IPS-15b (cell line): Measurements from ENCODE around the gene LMO2.
"Not testable (repeated sequence)": the region's sequence is repeated elsewhere in the genome, so short reads cannot be mapped to it uniquely, and the experiment has no call there.

Experiments used
- H3K27me3 ChIP-seq: one replicate; pipeline ENCODE4 v1.6.1; 2013; ENCODE audit warnings: low read length; ENCODE audit not compliant: control insufficient read depth, insufficient read depth
- H3K36me3 ChIP-seq: one replicate; pipeline ENCODE4 v1.6.1; 2013; ENCODE audit warnings: low read length; ENCODE audit not compliant: control insufficient read depth, insufficient read depth
- H3K4me1 ChIP-seq: one replicate; pipeline ENCODE4 v1.6.1; 2013; ENCODE audit warnings: mild to moderate bottlenecking, low read length; ENCODE audit not compliant: control insufficient read depth, insufficient read depth
- H3K4me3 ChIP-seq: one replicate; pipeline ENCODE4 v1.5.1; 2013; ENCODE audit warnings: low read depth, low read length
- H3K9ac ChIP-seq: one replicate; pipeline ENCODE4 v1.6.1; 2013; ENCODE audit warnings: low read depth, mild to moderate bottlenecking, low read length
- H3K9me3 ChIP-seq: one replicate; pipeline ENCODE4 v1.6.1; 2013; ENCODE audit warnings: mild to moderate bottlenecking, low read length; ENCODE audit not compliant: control insufficient read depth, insufficient read depth

Gene LMO2

DNA sequence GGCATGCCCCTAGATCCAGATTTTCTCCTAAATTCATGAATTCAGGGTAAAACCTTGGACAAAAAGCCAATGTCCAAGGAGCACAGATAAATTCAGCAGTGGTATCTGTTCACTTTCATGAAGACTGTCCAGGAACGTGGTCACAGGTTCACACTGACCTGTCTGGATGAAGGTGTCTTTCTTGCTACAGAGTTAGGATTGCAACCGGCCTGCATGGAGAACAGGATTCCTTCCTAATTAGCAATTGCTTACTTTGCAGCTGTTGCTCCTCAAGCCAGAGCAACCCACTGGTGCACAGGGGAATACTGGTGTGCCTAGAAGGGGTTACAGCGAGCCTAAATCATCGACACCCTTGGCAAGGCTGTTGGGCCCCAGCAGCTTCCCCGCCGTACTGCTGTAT is 47.6 kb downstream of the LMO2 start:
- Histone ChIP-seq H3K4me1 (no peaks in the 10 kb centered on the region), H3K9ac (no peak overlapping the region), H3K4me3 (no peak overlapping the region), H3K36me3 (no peaks in the 10 kb centered on the region), H3K27me3 (no peaks in the 10 kb centered on the region), H3K9me3 (no peaks in the 10 kb centered on the region)

DNA sequence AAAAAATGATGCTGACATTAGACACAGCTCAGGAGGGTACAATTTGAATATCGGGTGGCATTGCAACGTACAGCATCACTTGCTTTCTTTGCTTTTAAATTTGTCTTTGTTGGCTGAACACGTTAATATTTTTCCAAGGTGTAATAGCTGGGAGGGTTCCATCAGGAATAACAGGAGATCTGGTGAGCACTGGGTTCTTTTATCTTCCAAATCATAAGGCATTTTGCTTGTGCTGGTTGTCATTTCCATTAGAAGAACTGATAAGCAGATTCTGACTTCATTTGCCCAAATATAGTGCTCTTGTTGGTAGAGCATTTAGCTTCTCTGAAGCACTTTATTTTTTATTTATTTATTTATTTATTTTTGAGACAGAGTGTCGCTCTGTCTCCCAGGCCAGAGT is 48.9 kb downstream of the LMO2 start:
- Histone ChIP-seq H3K36me3 (no peaks in the 10 kb centered on the region), H3K4me1 (no peaks in the 10 kb centered on the region), H3K9ac (no peak overlapping the region), H3K9me3 (no peaks in the 10 kb centered on the region), H3K27me3 (no peaks in the 10 kb centered on the region), H3K4me3 (no peak overlapping the region)

DNA sequence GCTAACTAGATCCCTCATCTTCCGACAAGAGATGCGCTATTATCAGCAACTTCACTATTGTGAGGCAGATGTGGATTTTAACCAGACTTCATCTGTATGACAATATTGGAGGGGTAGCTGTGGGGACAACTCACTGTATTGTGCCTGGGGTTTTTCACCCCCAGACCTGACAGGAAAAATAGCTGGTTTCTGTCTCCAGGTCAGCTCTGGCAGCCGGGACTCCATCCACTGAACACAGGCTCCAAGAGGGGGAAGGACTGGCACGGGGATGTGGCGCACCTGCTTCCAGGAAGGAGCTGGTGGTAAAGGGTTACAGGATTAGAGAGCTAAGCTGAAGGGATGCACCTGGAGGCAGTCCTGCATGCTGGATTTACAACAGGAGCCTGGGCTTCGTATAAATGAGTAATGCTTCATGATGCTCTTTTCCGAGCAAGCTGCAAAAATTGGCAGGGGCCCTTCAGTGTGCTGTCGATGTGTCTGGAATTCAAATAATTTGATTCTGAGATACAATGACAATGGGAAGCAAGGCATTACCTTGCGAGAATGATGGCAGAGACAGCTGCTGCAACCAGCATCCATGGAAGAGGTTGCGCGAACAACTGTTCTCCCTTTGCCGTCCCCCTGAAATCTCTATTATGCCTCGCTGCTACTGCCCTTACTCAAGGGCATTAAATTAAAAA is 49.5 kb downstream of the LMO2 start:
- no peaks in the 10 kb centered on the region for H3K4me1 ChIP-seq
- no peaks in the 10 kb centered on the region for H3K27me3 ChIP-seq
- H3K9me3 ChIP-seq, result no peaks in the 10 kb centered on the region

DNA sequence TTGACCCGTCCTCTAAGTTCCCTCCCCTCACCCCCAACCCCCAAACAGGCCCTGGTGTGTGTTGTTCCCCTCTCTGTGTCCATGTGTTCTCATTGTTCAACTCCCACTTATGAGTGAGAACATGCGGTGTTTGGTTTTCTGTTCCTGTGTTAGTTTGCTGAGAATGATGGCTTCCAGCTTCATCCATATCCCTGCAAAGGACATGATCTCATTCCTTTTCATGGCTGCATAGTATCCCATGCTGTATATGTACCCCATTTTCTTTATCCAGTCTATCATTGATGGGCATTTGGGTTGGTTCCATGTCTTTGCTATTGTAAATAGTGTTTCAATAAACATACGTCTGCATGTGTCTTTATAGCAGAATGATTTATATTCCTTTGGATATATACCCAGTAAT is 53.6 kb downstream of the LMO2 start:
- not testable (repeated sequence) for H3K36me3 ChIP-seq

More for the DNA sequence above, 49.5 kb downstream of the LMO2 start:
- H3K36me3 ChIP-seq, result no peaks in the 10 kb centered on the region
- no peak overlapping the region for H3K9ac ChIP-seq
- no peak overlapping the region for H3K4me3 ChIP-seq

DNA sequence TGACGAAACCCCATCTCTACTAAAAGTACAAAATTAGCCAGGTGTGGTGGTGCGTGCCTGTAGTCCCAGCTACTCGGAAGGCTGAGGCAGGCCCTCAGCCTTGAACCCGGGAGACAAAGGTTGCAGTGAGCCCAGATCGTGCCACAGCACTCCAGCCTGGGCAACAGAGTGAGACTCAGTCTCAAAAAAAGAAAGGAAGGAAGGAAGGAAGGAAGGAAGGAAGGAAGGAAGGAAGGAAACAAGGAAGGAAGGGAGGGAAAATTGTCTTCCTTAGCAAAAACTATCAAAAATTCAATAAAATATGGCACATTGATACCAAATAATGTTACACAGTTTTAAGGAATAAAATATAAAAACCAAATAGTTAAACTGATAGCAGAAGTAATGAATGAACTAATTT is 54.5 kb downstream of the LMO2 start:
- not testable (repeated sequence) for H3K4me1 ChIP-seq, H3K9me3 ChIP-seq, H3K9ac ChIP-seq, H3K36me3 ChIP-seq, H3K27me3 ChIP-seq, H3K4me3 ChIP-seq

More for the DNA sequence above, 53.6 kb downstream of the LMO2 start:
- H3K4me1 ChIP-seq, H3K9me3 ChIP-seq, H3K27me3 ChIP-seq, H3K9ac ChIP-seq, H3K4me3 ChIP-seq: not testable (repeated sequence)

DNA sequence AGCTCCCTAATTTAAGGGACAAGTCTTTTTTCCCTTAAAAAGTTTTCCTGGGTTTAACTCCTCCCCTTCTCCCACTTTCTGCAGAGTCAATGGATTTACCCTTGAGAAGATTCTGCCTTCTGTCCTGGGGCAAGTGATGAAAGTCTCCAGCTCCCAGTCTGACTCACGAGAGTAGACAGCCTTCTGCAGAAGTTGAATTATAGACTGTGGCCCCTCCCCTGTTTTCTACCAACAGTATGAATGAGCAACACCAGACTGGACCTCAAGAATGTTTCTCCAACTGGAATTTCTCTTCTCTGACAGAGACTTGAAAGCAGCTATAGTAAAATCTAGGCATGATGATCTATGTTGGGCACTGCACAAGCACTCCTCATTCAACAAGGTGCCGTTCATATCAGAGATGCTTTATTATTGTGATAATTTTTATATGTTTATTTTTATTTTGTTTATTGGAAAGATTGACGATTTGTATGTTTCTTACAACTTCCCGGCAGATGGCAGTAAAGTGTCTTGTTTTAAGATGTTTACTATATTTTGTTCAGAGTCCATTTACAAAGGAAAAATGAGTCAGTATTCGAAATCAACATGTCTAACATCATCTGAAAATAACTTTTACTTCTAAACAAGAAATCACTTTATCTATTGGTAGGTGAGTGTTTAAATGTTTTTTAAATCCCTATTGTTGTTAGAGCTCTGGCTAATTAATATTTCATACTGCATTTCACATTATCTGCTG is 56.6 kb downstream of the LMO2 start:
- Histone ChIP-seq H3K36me3 (no peaks in the 10 kb centered on the region), H3K4me3 (no peak overlapping the region), H3K9me3 (no peaks in the 10 kb centered on the region), H3K27me3 (no peaks in the 10 kb centered on the region), H3K4me1 (no peaks in the 10 kb centered on the region), H3K9ac (no peak overlapping the region)

DNA sequence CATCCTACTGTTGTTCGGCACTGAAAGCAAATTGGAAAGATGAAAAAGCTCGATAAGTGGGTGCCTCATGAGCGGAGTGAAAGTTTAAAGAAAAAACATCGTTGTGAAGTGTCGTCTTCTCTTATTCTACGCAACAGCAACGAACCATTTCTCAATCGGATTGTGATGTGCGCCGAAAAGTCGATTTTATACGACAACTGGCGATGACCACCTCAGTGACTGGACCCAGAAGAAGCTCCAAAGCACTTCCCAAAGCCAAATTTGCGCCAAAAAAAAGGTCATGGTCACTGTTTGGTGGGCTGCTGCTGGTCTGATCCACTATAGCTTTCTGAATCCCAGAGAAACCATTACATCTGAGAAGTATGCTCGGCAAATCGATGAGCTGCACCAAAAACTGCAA is 59.2 kb downstream of the LMO2 start:
- no peak overlapping the region for H3K4me3 ChIP-seq
- H3K36me3 ChIP-seq, result no peaks in the 10 kb centered on the region
- no peak overlapping the region for H3K9ac ChIP-seq
- H3K27me3 ChIP-seq, result peaks cover 12% of the 10 kb centered on the region
- no peaks in the 10 kb centered on the region for H3K9me3 ChIP-seq
- no peaks in the 10 kb centered on the region for H3K4me1 ChIP-seq

DNA sequence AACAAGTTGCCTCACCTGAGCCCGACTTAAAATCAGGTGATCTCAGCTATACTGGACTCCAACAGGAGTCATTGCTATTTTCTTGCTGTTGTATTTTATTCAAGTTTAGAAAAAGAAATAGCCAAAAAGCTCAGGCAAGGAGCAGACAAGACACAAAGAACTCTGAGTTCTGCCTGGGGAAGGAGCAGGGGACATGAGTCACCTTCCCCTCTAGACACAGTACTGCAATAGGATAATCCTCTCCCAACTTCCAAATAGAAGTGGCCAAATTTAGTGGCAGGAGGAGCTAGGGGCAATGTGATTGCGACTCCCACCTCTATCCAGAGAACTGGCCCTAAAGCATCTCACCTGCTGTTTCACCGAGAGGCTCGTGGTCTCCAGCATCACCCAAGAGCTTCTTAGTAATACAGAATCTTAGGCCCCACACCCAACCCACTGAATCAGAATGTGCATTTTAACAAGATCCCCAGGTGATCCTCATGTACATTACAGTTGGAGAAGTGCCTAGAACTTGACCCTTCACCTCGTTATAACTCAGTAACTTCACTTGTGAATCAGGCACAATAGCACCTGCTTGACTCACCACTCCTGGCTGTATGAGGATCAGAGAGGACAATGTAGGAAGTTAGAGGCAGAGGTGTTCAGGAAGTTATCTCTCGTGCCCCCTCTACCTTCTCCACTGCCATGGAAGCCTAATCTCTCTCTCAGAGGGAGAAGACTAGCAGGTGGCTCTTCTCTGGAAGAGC is 60.8 kb downstream of the LMO2 start:
- H3K9ac ChIP-seq, result no peak overlapping the region

DNA sequence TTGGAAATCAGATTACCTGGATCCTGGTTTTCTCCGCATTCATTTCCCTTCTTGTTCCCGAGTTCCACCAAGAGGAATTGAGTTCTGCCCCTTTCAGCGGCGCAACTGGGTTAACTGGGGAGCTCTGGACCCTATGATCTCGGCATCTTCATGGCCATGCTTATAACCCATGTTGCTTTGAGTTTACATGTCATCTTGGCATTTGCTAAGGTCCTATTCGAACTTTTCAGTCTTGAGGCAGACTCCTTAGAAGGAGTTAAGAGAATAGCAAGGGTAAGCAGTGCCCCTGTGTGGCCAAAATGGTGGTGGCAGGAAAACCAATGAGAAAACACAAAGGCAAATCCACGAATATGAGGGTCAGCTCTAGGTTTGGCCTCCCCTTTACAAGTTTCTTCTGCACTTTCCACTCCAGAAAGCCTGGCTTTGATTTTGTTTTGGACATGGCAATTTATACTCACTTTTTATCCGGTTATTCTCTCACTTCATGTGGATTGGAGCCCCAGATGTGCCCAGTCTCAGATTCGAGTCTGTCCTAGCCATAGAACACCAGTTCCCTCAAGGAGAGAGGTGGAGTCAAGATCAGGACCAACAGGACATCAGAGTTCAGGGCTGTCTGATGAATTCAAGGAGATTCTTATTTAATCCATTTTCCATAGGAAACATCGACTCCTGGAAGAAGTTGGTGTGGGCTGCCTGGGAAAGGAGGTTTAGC is 62.3 kb downstream of the LMO2 start:
- peaks cover 26% of the 10 kb centered on the region for H3K27me3 ChIP-seq
- no peaks in the 10 kb centered on the region for H3K9me3 ChIP-seq
- H3K4me3 ChIP-seq, result peak overlapping the region; percentile 39
- H3K9ac ChIP-seq, result no peak overlapping the region
- H3K4me1 ChIP-seq, result no peaks in the 10 kb centered on the region
- H3K36me3 ChIP-seq, result no peaks in the 10 kb centered on the region

More for the DNA sequence above, 60.8 kb downstream of the LMO2 start:
- no peaks in the 10 kb centered on the region for H3K9me3 ChIP-seq
- H3K36me3 ChIP-seq, result no peaks in the 10 kb centered on the region
- peaks cover 25% of the 10 kb centered on the region for H3K27me3 ChIP-seq
- no peak overlapping the region for H3K4me3 ChIP-seq
- no peaks in the 10 kb centered on the region for H3K4me1 ChIP-seq

DNA sequence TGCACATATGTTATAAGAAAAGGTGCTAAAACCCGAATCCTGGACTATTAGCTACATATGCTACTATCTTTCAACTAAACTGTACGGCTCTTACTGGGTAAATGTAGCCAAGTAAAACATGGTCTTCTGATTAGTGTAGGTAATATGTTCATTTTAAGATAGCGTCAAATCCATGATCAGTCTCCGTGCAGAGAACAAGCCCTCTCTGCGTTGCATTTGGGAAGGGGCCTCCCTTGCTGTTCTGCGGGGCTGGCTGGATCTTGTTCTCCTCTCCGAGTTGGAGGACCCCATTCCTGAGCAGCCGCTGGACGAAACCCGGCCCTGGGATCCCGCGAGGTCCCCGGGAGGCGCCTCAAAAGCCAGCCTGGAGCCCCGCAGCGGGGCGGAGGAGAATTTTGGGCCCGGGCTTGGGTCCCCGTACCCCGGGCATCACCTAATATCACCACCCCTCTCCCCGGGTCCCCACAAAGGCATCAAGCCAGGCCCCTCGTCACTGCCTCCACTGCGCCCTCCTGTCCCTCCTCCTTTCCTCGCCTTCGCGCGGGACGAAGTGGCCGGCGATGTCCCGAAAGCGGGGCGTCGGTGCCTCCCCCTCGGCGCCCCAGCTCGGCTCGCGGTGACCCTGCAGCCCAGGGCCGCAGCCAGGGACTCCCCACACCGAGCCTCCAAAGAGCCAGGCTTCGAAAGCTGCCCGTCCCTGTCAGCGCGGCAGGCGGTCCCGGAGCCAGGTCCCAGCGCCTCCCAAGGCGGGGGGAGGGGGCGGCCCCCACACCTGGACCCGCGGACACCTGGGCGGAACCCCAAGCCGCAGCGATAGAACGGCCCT is 63.1 kb downstream of the LMO2 start:
- H3K4me3 ChIP-seq, result peak overlapping the region; percentile 39
- no peaks in the 10 kb centered on the region for H3K36me3 ChIP-seq
- H3K27me3 ChIP-seq, result peaks cover 26% of the 10 kb centered on the region
- H3K9me3 ChIP-seq, result no peaks in the 10 kb centered on the region
- no peak overlapping the region for H3K9ac ChIP-seq
- no peaks in the 10 kb centered on the region for H3K4me1 ChIP-seq

DNA sequence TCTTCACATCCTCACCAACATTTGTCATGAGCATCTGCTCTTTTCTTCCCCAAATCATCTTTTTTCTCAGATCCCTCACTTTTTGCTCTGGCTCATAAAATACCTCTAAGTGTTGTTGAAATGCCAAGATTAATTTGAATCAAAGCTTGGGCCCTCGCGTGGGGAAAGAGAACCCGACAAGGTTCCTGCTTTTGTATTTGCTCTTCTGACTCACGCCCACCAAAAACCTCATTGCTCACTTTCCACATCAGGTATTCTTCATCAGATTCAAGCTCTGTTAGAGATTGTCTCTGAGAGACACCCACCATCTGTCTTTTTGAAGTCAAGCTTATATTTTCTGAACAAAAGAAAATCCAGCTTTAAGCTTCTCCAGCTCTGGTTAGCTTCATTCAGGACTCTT is 64.7 kb downstream of the LMO2 start:
- no peaks in the 10 kb centered on the region for H3K4me1 ChIP-seq
- no peaks in the 10 kb centered on the region for H3K9me3 ChIP-seq
- no peak overlapping the region for H3K4me3 ChIP-seq
- peaks cover 26% of the 10 kb centered on the region for H3K27me3 ChIP-seq
- no peak overlapping the region for H3K9ac ChIP-seq
- H3K36me3 ChIP-seq, result no peaks in the 10 kb centered on the region
